Uterus (tissue), 2 donors: ENCODE results near the gene SSBP3.

Experiments
- CTCF ChIP-seq, 4 experiments: fragments of 200-600 bp in 2 of 4; fragments of 450-650 bp in 2 of 4; sonication (generic) in 2 of 4; IDR thresholded peaks; one replicate each; pipeline ENCODE4 v1.5.1; 2016 to 2019; ENCODE audit warnings: antibody characterized with exemption in 4 of 4, mild to moderate bottlenecking in 2 of 4, moderate library complexity in 1 of 4
- POLR2A ChIP-seq, 2 donors: fragments of 450-650 bp; IDR thresholded peaks; one replicate each; pipeline ENCODE4 v1.6.1; 2016; ENCODE audit warnings: antibody characterized with exemption in 2 of 2, mild to moderate bottlenecking in 1 of 2, moderate library complexity in 1 of 2

- TF ChIP-seq CTCF (IDR thresholded peaks at IDR 0.05) (no peak), POLR2A (IDR thresholded peaks at IDR 0.05) (no peak)
These were observed 182.6 kb downstream of the SSBP3 start for GRCh38 chr1:54223441-54224202.
